A549 (cell line): ENCODE results near the gene APLP2. TPM values are rescaled to one million over a fixed set of nuclear protein-coding genes. Genes with fewer than 3 reads are reported as not detected.

ENCODE experiments used
- ATAC-seq, 2 experiments: fragments of 200-7000 bp in 1 of 2; fragments of >200 bp in 1 of 2; cut with Nextera tagmentation in 1 of 2; cut with Tn5 transposase in 1 of 2; 3 replicates each; pipeline versions ENCODE4 v1.8.0 to v1.9.1; 2018 to 2020; ENCODE audit warnings: mild to moderate bottlenecking in 1 of 2, moderate library complexity in 1 of 2
- CTCF ChIA-PET: fragments of 300-600 bp; sonication (Branson Sonifier 250); formaldehyde crosslinking; extraction: SDS; loops from one replicate; lab custom pipeline; 2021; ENCODE audit warnings: antibody characterized with exemption, inconsistent platforms; lab: Yijun Ruan, JAX
- POLR2A ChIA-PET: fragments of 350-600 bp; formaldehyde crosslinking; extraction: SDS; loops from one replicate; lab custom pipeline; 2021; ENCODE audit warnings: antibody characterized with exemption, inconsistent platforms; lab: Yijun Ruan, JAX
- DNase-seq, 2 experiments: peaks; one replicate each; pipeline versions ENCODE4 v3.0.0 to v3.0.0-alpha.2; 2011 to 2016; ENCODE audit warnings: low read depth in 1 of 2, low spot score in 1 of 2
- FAIRE-seq: peaks from 2 replicates; lab custom pipeline; 2011; peaks lifted over from hg19 to GRCh38; lab: Jason Lieb, UNC
- H3K27ac ChIP-seq, 2 experiments: fragments of >200 bp; sonication (Bioruptor Twin); formaldehyde crosslinking; 3 replicates each; pipeline ENCODE4 v1.5.1; 2016 to 2017
- H3K4me1 ChIP-seq: fragments of >200 bp; sonication (Bioruptor Twin); formaldehyde crosslinking; 3 replicates; pipeline ENCODE4 v1.6.1; 2016
- H3K4me2 ChIP-seq: fragments of >200 bp; sonication (Bioruptor Twin); formaldehyde crosslinking; 3 replicates; pipeline ENCODE4 v1.6.1; 2016
- H3K4me3 ChIP-seq: fragments of >200 bp; sonication (Bioruptor Twin); formaldehyde crosslinking; 3 replicates; pipeline ENCODE4 v1.5.1; 2016
- H3K9me3 ChIP-seq: fragments of >200 bp; sonication (Bioruptor Twin); formaldehyde crosslinking; 3 replicates; pipeline ENCODE4 v1.6.1; 2016
- BHLHE40 ChIP-seq: IDR thresholded peaks from 2 replicates; pipeline ENCODE4 v1.6.1; 2012; ENCODE audit warnings: low read depth, low read length, inconsistent platforms
- CBX2 ChIP-seq: fragments of 200-600 bp; sonication (generic); IDR thresholded peaks from 2 replicates; pipeline ENCODE4 v1.6.1; 2016; ENCODE audit warnings: low read depth, mild to moderate bottlenecking, borderline replicate concordance
- CHD4 ChIP-seq: fragments of 200-600 bp; sonication (generic); IDR thresholded peaks from 2 replicates; pipeline ENCODE4 v1.6.1; 2016; ENCODE audit warnings: antibody characterized with exemption, mild to moderate bottlenecking, borderline replicate concordance
- EHMT2 ChIP-seq: fragments of 200-600 bp; sonication (generic); IDR thresholded peaks from 2 replicates; pipeline ENCODE4 v1.6.1; 2016; ENCODE audit warnings: antibody characterized with exemption, low read depth, mild to moderate bottlenecking, moderate library complexity
- EP300 ChIP-seq, 2 experiments: fragments of >200 bp; sonication (Bioruptor Twin); formaldehyde crosslinking; IDR thresholded peaks; 2 replicates in 1 of 2; 3 replicates in 1 of 2; pipeline ENCODE4 v1.6.1; 2016 to 2017
- FOSL2 ChIP-seq, 2 experiments: fragments of 450-650 bp in 1 of 2; fragments of >200 bp in 1 of 2; sonication (Bioruptor Twin) in 1 of 2; formaldehyde crosslinking; IDR thresholded peaks; 2 replicates each; pipeline versions ENCODE4 v1.5.0 to v1.6.1; 2016 to 2020; ENCODE audit warnings: mild to moderate bottlenecking in 1 of 2, moderate library complexity in 1 of 2
- GATA3 ChIP-seq: IDR thresholded peaks from 2 replicates; pipeline ENCODE4 v1.6.1; 2012; ENCODE audit warnings: borderline replicate concordance
- HDAC2 ChIP-seq: fragments of 200-600 bp; sonication (generic); IDR thresholded peaks from 2 replicates; pipeline ENCODE4 v1.6.1; 2016
- HEYL ChIP-seq: fragments of 250-450 bp; sonication (Bioruptor Pico); IDR thresholded peaks from 2 replicates; pipeline ENCODE4 v1.8.0; 2021; ENCODE audit warnings: mild to moderate bottlenecking, moderate library complexity
- JUN ChIP-seq, 2 experiments: fragments of >200 bp; sonication (Bioruptor Twin); formaldehyde crosslinking; IDR thresholded peaks; 2 replicates in 1 of 2; 3 replicates in 1 of 2; pipeline ENCODE4 v1.6.1; 2016 to 2017
- KDM5A ChIP-seq: fragments of 200-600 bp; sonication (generic); IDR thresholded peaks from 2 replicates; pipeline ENCODE4 v1.6.1; 2016; ENCODE audit warnings: antibody characterized with exemption, mild to moderate bottlenecking
- MYC ChIP-seq: IDR thresholded peaks from 2 replicates; pipeline ENCODE4 v1.6.1; 2012; ENCODE audit warnings: mild to moderate bottlenecking, inconsistent platforms, low read length, improper control_type of control experiment, borderline replicate concordance
- NPAS2 ChIP-seq: fragments of 250-450 bp; sonication (Bioruptor Pico); IDR thresholded peaks from 2 replicates; pipeline ENCODE4 v1.8.0; 2022; ENCODE audit warnings: mild to moderate bottlenecking, moderate library complexity, borderline replicate concordance
- RAD21 ChIP-seq, 2 experiments: fragments of >200 bp in 1 of 2; sonication (Bioruptor Twin) in 1 of 2; formaldehyde crosslinking in 1 of 2; IDR thresholded peaks in 1 of 2; conservative IDR thresholded peaks in 1 of 2; 2 replicates in 1 of 2; 3 replicates in 1 of 2; pipeline ENCODE4 v1.6.1; 2012 to 2018; ENCODE audit warnings: inconsistent platforms in 1 of 2
- RFX5 ChIP-seq: fragments of 450-650 bp; IDR thresholded peaks from 2 replicates; pipeline ENCODE4 v1.7.1; 2014; ENCODE audit warnings: antibody characterized with exemption, mild to moderate bottlenecking, moderate library complexity
- WGBS: methylation state at CpG from one replicate; pipeline ENCODE4 v1.1.6; 2017; ENCODE audit errors: missing lambda C conversion rate; 5-methylcytosine and 5-hydroxymethylcytosine counted together
- polyA plus RNA-seq, 4 experiments: library from polyadenylated mRNA; depleted of rRNA in 3 of 4; stranded (reverse); fragments of >200 nt; fragmentation: RNase III in 1 of 4; extraction: RNeasy Plus Mini Kit Qiagen cat#74134 plus additional on column Dnase treatment in 1 of 4; gene quantifications; 2 replicates in 3 of 4; 3 replicates in 1 of 4; pipeline ENCODE4 v1.2.3, GENCODE V29; 2011 to 2017
- TF ChIP-seq, protein P1 (sequence below): IDR thresholded peaks from 2 replicates; pipeline ENCODE4 v1.6.1; 2012
- TF ChIP-seq, protein P2 (sequence below): IDR thresholded peaks from 2 replicates; pipeline ENCODE4 v1.6.1; 2012; ENCODE audit warnings: low read depth, borderline replicate concordance
- TF ChIP-seq, protein P3 (sequence below): fragments of 250-450 bp; sonication (Bioruptor Pico); IDR thresholded peaks from 2 replicates; pipeline ENCODE4 v1.5.0; 2021; ENCODE audit warnings: mild to moderate bottlenecking, moderate library complexity, borderline replicate concordance
- TF ChIP-seq, protein P4 (sequence below): fragments of >200 bp; sonication (Bioruptor Twin); formaldehyde crosslinking; IDR thresholded peaks from 2 replicates; pipeline ENCODE4 v1.6.1; 2016

APLP2 gene
- polyA plus RNA-seq, 2 of the 4 experiments (the other 2 are of a cell fraction), result 166 to 203 TPM

DNA sequence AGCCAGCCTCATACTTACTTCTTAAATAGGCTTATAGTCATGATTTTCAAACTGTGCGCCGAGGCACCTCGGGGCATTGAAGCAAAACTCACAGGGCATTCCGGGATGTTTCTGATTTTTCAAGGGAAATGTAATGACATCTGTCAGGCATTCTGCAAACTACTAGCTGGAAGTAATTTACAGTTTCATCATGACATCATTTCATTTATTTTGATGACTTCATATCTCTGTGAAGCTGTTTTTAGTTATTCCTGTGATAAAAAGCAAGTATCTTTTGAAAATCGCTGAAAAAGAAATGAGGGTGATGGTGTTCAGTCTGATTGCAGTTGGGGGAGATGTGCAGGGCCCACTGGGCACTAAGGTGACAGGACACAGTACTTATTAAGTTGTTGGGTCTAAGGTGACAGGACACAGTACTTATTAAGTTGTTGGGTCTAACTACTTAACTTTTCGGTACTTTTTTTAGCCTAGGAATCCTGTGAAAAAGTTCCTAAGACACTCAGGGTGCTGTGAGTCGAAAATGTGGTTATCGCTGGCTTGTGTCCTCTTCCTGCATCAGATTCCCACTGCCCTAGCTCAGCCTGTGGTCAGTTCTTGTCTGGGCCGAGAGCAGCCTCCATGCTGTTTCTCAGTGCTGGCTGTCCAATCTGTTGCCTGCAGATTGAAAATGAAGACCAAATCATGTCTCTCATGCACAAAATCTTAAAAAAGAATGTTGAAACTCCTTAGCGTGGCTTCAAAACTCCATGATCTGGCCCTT, 42.6 kb downstream of the APLP2 start:
- DNase-seq, result no peak
- WGBS, result 94% methylated on average over 10 of the region's 10 CpGs
- no peaks in the 10 kb centered on the region for H3K9me3 ChIP-seq
- POLR2A ChIA-PET, result no interaction called here
- no peak for ATAC-seq
- no peak for TF ChIP-seq EP300 (IDR thresholded peaks at IDR 0.05)
- TF ChIP-seq BHLHE40, result no peak
- no peak for TF ChIP-seq MYC
- TF ChIP-seq CHD4, result no peak
- TF ChIP-seq GATA3, result no peak
- TF ChIP-seq, all 56 proteins: peak for 0
- no peak overlapping the region for H3K27ac ChIP-seq
- no peak for FAIRE-seq
- H3K4me3 ChIP-seq, result no peak overlapping the region
- CTCF ChIA-PET, result no interaction called here
- no peak overlapping the region for H3K4me2 ChIP-seq
- peaks cover 14% of the 10 kb centered on the region for H3K4me1 ChIP-seq

DNA sequence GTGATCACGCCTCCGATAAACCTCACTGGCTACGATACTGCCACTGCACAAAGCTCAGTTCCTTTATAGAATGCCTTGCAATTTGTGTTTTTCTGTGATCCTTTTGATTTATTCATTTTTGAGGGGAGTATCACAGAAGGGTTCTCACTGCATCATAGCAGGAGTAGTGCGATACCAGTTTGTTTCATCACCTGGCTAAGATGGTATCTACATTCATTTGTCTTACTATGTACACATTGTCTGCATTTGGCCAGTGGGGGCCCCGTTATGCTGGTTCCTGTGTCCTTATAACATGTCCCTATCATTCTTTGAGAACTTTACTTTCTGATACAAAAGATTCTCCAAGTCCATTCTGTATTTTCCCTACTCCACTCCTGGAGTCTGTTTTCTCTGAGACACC, 44.6 kb downstream of the APLP2 start:
- Histone ChIP-seq H3K27ac (no peak overlapping the region), H3K9me3 (no peaks in the 10 kb centered on the region), H3K4me2 (no peak overlapping the region), H3K4me3 (no peak overlapping the region), H3K4me1 (peaks cover 14% of the 10 kb centered on the region)
- FAIRE-seq (no peak), ATAC-seq (no peak), DNase-seq (no peak)
- TF ChIP-seq, protein P1, sequence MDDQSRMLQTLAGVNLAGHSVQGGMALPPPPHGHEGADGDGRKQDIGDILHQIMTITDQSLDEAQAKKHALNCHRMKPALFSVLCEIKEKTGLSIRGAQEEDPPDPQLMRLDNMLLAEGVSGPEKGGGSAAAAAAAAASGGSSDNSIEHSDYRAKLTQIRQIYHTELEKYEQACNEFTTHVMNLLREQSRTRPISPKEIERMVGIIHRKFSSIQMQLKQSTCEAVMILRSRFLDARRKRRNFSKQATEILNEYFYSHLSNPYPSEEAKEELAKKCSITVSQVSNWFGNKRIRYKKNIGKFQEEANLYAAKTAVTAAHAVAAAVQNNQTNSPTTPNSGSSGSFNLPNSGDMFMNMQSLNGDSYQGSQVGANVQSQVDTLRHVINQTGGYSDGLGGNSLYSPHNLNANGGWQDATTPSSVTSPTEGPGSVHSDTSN, result no peak
- TF ChIP-seq, protein P2, sequence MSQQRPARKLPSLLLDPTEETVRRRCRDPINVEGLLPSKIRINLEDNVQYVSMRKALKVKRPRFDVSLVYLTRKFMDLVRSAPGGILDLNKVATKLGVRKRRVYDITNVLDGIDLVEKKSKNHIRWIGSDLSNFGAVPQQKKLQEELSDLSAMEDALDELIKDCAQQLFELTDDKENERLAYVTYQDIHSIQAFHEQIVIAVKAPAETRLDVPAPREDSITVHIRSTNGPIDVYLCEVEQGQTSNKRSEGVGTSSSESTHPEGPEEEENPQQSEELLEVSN, result no peak
- TF ChIP-seq, protein P3, sequence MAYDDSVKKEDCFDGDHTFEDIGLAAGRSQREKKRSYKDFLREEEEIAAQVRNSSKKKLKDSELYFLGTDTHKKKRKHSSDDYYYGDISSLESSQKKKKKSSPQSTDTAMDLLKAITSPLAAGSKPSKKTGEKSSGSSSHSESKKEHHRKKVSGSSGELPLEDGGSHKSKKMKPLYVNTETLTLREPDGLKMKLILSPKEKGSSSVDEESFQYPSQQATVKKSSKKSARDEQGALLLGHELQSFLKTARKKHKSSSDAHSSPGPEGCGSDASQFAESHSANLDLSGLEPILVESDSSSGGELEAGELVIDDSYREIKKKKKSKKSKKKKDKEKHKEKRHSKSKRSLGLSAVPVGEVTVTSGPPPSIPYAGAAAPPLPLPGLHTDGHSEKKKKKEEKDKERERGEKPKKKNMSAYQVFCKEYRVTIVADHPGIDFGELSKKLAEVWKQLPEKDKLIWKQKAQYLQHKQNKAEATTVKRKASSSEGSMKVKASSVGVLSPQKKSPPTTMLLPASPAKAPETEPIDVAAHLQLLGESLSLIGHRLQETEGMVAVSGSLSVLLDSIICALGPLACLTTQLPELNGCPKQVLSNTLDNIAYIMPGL (CRISPR knock-in tag), result no peak
- TF ChIP-seq CBX2, result no peak
- no peak for TF ChIP-seq BHLHE40
- TF ChIP-seq RFX5, result no peak
- TF ChIP-seq, protein P4, sequence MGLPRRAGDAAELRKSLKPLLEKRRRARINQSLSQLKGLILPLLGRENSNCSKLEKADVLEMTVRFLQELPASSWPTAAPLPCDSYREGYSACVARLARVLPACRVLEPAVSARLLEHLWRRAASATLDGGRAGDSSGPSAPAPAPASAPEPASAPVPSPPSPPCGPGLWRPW, result no peak
- no peak for TF ChIP-seq JUN (IDR thresholded peaks at IDR 0.05)
- TF ChIP-seq FOSL2 (IDR thresholded peaks at IDR 0.05), result no peak
- TF ChIP-seq FOSL2 (CRISPR knock-in tag; IDR thresholded peaks at IDR 0.05), result no peak
- no peak for TF ChIP-seq EHMT2
- no peak for TF ChIP-seq HDAC2
- TF ChIP-seq HEYL (CRISPR knock-in tag), result no peak
- TF ChIP-seq RAD21 (conservative IDR thresholded peaks at IDR 0.05 in 1 of 2, IDR thresholded peaks at IDR 0.05 in 1 of 2), result no peak
- no peak for TF ChIP-seq KDM5A
- no peak for TF ChIP-seq NPAS2 (CRISPR knock-in tag)
- ChIA-PET CTCF (interaction anchor here (1.3 to 1.4 kb wide), 2 partner anchors 8 to 191 kb away, joined by 3 to 6 read pairs; no protein-coding TSS in a partner anchor), POLR2A (no interaction called here)
- 82% methylated on average over 5 of the region's 5 CpGs for WGBS
